Pons (tissue), 1 donor: ENCODE results near the gene HIVEP2.

Experiments used
- DNase-seq: peaks from one replicate; pipeline ENCODE4 v3.0.0-alpha.2; 2016; ENCODE audit warnings: low spot score

The HIVEP2 gene

DNA sequence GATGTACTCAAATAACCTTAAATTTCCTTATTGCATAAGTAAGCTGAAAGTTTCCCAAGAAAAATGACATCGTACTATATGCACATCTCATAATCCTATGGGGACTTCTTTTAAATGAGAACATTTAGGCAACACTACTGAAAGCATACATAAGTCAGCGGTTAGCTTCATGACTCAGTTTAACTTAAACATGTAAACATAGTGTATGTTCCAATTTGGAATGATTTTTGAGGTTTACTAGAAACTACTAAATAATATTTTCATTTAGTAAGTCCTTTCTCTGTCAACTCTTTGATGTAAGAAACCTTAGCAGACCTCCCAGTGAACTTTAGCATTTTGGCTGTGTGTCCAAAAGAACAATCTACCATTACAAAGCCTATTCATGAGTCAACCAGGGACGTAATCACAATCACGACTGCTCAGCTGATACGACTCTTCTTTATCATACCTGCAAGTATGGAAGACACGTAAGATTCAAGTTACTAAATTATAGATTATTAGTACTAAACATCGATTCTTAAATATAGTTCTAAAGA is 19.3 kb downstream of the HIVEP2 start:
- peak; percentile 66 for DNase-seq

DNA sequence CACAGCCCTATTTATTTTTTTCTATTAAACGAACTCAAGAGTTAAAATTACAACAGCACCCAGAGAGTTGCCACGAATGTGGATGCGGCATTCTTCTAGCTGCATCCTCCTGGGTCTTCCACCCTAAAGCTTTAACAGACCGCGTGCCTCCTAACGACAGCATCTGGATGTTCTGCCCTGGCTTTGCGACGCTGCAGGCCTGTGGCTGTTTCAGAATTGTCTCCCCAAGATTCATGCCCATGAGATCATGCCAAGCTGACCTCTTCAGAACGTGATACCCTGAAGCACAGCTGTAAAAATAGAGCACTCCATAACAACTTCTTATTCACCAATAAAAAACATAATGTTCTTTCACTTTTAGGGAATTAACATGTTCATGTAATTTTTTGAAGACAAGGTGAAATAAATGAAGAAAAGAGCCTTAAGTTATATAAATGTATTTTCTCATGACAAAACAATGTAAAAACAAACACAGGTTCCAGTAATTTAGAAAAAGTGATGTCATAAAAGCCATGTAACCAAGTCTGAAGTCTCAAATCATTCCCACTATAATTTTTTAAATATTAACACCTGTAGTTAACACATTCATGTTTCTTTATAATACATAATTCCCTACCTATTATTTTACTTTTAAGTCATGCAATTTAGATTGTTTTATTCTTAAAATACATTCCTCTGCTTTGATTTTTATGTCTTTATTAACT is 26.5 kb downstream of the HIVEP2 start:
- DNase-seq = no peak

DNA sequence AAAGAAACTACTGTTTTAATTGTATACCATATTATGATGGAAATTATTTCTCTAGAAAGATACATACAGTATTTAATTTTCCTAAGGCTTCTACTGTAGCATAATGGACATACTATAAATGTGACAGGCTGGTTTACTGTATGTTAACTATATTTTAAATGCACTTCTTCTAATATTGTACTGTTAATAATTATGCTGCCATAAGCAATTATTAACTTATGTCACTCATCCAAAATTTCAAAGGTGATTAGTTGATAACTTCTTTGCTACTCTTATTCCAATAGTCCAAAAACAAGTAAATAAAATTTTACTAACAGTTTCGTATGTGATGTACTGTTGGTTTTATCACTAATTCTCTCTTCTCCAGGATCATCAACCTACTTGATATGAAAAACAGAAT is 28.1 kb downstream of the HIVEP2 start:
- no peak for DNase-seq

DNA sequence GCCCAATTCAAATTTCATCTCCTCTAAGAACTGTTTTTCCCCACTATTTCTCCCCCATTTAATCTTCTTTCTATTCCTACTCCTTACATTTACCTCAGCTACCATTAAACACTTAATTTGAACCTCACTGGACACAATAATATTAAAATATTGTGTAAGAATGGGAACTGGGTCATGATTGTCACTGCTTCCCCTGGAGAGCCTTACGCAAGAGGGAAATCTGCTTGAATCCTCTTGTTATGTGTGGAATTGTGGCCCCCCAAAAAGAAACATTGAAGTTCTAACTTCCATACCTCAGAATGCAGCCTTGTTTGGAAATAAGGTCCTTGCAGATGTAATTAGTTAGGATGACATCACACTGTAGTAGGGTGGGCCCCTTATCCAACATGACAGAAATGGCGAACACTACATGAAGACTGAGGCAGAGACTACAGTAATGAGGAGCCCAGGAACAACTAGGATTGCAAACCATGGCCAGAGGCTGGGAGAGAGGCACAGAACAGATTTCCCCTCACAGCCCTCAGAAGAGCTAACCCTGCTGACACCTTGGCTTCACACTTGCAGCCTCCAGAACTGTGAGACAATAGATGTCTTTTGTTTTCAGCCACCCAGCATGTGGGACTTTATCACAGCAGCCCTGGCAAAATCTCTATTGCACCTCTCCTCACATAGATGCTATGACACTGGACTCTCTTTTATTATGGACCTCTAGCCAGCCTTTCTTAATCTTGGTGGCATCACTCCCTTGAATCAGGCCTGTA is 29.9 kb downstream of the HIVEP2 start:
- no peak for DNase-seq

DNA sequence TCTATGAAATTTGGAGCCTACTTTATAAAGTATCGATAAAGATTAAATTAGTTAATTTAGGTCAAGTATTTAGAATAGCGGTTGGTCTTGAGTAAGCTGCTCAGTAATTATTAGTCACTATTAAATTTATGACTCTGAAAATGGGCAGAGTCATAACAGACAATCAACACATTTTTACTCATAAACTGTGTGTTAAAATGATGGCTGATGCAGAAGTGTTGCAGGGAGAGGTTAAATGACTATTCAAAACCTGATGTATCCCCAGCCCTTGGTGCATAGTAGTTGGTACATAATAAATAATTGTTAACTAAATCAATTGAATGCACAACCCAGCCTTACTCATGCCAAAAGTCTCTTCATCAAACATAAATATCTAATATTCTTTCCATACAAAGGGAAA is 30.6 kb downstream of the HIVEP2 start:
- no peak for DNase-seq

DNA sequence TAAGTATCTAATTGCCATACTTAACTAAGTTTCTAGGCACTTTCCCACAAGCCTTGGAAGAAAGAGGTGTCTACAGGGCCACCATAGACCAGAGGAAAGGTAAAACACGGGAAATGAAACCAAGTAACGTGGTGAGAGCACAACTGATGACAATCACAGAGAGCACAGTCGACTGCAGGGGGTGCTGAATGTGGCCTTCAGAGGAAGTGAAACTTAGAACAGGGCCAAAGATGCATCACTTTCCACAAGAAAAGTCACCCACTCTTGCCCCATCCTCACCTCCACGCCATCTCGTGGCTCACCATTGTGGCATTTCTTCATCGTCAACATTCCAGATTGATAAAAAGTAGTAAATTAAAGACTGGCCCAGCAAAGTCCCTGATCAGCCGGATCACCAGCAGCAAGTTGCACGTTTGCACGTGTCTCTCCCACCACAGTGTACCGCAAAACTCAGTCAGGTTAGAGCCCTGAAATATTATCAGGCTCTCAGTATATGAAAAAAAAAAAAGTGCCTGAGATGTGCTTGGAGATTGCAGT is 31.4 kb downstream of the HIVEP2 start:
- DNase-seq = peak; percentile 70

DNA sequence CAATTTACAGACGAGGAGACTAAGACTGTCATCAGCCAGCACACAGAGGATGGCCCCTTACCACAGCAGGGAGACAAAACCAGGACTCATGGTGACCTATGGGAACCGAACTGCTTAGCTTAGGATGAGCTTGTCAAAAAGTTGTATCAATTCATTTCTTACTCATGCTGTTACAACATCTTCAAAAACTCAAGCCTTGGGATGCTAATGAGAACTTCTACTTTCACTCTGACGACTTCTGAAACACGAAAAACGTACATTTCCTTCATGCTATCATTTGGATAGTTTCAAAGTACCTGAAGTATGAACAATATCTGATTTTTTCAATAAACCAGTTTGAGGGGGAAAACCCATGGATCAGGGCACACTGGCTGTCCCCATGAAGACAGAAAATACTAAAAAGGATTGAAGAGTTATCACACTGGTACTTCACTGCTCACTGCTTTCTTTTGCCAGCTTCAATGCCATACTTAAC is 31.9 kb downstream of the HIVEP2 start:
- DNase-seq = no peak

DNA sequence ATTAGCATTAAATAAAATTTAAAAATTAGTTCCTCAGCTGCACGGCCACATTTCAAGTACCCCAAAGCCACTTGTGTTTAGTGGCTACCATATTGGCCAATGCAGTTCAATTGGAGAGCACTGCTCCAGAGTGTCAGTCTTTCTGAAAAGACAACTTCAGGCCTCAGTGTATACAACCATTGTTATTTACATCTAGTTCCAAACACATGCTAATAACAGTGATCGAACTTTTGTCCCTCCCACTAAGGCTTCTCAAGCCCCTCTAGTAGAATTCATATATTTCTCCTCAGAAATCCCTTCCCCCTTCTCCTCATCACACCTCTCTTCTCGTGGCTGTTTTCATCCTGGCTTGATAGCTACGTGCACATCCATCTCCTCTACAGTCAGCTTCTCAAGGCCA is 32.9 kb downstream of the HIVEP2 start:
- no peak for DNase-seq

DNA sequence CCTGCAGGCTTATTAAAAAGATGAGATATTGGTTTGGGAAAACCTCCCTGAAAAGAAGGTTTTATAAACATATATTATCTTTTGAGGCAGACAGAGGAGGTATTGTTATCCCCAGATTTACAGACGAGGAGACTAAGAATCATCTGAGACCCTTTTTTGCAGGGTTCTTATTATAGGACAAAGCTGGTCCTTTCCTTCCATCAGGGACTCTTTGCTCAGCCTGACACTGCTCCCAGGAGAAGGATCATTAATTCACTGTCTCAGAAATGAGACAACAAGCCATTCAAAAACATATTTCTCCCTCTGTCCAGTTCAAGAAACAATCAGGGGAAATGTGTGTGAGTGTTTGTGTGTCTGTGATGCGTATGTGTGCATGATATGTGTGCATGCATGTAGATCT is 33.5 kb downstream of the HIVEP2 start:
- no peak for DNase-seq

DNA sequence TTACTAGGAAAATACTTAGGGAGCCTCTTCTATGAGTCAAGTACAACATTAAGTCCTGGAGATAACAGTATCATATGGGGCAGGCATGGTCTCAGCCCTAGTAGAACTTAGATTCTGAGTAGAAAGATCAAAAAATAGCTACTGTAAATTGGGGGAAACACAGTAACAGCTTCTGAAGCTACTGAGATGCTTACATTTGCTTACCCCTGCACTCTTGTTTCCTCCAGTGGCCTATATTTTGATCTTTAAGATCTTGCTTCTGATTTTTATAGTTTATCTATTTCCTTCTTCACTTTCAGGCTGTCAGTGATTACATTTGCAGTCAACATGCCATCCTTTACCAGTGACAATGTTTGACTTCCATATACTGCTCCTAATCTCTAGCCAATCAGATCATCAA is 35.3 kb downstream of the HIVEP2 start:
- DNase-seq = no peak

DNA sequence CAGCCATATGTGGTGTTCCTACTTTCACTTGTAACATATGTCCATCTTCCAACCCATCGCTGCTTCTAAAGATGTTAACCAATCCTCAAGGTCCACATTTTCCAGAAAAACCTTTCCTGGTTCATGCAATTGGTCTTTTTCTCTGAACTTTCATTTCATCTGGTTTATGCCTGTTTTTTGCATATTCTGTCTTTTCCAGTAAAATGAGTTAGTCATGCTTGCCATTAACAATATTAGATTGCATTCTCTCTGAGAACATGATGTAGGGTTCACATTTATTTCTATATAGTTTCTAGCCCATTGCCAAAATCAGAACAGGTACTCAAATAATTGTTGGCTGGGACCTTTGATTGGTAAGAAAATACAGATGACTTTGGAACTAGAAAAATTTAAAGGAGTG is 36.7 kb downstream of the HIVEP2 start:
- no peak for DNase-seq

DNA sequence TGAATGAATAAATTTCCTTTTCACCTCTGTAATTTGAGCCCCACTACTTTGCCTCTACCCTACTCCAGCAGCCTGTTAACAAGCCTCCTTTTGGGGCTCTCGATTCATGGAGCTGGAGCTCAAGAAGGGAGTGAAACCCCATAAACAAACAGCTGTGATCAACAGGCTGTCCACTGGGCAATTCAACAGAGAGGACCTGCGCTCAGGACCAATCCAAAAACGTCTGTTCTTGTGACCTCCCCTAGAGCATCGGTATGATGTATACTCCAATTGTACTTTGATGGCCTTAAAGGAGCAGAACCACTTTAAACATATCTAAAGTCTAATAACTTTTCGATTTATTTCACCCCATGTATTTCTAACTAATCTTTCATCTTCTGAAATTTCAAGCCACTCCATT is 37.4 kb downstream of the HIVEP2 start:
- DNase-seq = no peak

DNA sequence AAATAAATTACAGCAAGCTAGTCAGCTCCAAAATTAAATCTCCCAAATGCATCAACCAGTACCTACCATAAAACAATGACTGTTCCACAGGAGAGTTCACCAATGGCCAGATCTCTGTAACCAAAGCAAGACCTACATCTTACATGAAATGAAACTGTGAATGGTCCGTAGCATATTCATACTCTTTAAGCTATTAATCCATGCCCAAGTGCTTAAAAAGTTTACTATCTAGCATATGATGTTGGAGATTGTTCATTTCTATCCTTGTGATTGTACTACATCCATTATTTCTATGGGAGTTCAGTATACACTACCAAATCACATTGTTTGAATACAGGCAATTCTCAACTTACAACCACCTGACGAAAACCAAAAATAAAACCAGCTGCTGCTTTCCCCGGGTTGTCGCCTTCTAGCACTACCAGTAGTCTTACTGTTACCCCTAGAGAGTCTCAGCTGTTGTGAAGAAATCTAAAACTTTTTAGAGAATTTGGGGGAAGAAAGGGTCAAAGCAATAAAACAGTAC is 38.0 kb downstream of the HIVEP2 start:
- no peak for DNase-seq

DNA sequence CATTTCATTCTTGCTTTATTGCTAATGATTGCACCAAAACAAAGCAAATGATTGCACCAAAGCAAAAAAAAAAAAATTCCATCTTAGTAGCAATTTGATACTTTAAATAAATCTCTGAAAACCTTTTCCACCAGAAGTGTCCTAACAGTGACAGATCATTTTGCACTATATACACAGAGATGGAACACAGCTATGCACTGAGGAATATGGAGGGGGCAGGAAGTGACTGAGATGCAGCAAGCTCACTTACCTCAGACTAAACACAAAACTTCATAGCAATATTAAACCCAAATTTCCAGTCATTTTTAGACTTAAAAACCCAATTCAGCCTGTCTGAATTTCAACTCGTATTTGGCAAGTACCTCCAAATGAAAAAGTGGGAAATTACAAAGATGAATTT is 41.2 kb downstream of the HIVEP2 start:
- DNase-seq = no peak

DNA sequence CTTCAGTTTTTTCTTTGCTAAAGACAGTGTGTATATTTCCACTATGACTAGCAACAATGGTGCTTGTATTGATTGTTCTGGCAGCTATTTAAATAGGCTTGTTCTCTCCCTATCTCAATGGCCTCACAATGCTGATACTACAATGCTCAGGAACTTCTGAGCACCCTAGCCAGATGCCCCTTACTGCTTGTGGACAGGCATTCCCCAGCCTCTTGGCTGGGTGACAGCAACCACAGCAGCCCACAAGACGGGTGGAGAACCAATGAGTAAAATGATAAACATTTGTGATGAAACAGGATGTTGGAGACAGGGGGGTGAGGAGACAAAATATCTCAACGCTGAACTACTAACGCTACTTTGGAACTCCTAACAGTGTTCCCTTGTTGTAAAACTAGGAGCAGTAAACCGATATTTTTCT is 42.3 kb downstream of the HIVEP2 start:
- peak; percentile 83 for DNase-seq

DNA sequence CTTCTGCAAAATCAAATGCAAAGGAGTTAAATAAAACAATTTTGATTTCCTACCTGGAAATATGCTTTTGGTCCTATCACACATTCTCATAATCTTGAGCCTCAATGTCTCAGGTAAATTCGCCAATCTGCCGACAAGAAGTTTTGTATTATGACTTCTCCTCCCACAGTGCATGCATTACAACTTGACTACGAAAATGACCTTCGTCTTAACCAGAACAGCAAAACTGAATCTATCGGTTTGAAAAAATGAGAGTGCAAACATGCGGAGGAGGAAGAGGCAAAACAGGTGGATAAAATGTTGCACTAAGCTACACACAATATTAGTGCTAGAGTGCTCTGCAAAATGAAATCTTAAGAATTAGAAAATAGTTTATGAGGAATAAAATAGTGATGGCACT is 43.4 kb downstream of the HIVEP2 start:
- DNase-seq = no peak

DNA sequence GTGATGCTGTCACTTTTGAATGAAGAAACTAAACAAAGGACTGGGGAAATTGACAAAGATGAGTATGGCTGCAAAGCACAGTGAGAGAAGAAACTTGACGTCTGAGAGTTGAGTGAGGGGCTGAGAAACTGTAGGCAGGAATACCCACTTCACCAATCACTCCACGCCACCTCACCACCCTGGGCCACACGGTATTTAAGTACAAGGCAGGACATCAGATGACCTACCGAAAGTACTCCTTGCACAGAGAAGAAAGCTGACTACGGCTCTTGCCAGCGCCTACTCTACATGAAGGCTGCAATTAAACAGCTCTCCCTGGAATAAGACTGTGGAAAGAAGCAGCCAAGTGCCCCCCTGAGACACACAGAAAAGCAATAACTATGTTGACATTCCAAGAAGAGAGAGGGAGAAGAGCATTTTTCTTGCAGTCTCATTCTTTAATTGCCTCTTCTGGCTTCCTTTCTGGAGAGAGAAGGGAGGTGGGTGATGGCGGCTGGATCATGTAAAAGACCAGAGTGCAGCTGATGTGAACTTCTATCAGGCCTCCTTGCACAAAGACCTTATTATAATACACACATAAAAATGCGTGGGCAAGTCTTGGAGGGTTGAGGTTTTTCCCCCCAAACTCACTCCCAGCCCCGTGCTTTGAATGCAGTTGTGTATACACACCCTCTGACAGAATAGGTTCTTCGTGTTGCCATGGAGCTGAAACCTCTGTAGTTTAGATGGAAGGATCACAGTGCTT is 44.6 kb downstream of the HIVEP2 start:
- peak; percentile 45 for DNase-seq

DNA sequence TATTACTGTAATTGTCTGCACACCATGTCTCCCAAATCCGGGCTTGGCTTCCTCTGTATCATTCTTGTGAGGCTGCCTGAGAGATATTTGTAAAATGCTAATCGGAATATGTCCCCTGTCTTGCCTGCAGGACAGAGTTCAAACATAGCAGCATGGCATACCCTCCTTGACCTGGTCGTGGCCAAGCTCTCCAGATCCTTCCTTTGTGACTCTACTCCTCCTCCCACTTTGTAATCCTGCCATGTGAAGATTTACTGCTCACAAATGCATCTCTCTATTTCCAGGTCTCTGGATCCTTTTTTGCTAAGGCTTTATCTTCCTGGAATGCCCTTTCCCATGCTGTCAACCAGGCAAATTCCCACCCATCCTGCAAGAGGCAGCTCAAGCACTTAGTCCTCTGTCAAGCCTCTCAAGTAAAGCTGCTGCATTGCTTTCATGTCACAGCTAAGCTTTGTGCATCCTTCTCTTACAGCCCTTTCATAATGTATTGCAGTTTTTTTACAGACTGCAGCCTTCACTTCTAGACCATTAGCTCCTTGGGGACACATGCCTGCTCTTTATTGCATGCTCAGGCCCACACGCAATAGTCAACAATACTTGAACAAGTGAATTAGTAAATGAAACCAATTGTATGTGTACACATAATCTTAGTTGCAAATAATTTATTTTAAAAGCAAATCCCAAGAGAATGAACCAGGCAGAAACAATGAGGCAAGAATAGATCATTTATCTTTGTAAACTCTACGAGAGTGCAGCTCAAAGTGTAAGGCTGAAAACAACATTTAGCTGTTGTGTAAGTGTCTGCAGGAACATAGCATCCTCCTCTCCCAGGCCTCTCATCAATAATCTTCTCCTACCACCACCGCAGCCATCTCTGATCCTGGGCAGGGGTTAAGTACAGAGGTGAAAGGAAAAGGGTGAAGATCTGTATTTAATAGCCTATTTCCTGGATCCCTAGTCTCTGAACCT is 45.8 kb downstream of the HIVEP2 start:
- DNase-seq = no peak

DNA sequence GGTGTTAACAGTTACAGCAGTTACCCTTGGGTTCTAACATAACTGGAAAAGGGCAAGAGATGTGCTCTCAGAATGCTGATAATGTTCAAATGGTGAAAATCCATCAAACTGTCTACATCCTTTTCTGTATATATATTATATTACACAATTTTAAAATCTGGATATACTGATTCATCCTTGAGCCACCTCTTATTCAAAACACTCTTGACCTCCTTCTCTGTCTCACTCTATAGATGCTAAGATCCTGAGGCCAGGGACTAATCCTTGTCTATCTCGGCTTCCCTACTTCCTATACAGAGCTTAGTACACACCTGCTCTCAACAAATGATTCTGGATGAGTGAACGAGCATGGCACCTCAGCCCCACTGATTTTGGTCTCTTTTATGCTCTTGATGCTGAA is 47.3 kb downstream of the HIVEP2 start:
- DNase-seq = no peak

DNA sequence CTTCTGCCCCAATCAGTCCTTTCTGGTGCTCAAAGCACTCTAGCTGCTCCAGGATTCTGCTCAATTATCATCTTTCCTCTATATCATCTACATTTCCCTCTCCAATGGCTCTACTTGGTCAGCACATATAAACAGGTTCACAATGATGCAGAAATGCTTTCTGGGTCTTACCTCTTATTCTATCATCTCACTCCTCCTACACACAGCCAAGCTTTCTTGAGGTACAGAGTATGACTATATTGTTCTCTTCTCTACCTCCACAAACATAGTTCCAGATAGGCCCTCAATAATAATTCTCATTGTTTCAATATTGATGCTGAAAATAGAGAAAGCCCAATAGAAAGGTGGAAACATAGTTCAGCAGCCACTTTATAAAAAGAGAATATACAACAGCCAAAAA is 48.2 kb downstream of the HIVEP2 start:
- no peak for DNase-seq

DNA sequence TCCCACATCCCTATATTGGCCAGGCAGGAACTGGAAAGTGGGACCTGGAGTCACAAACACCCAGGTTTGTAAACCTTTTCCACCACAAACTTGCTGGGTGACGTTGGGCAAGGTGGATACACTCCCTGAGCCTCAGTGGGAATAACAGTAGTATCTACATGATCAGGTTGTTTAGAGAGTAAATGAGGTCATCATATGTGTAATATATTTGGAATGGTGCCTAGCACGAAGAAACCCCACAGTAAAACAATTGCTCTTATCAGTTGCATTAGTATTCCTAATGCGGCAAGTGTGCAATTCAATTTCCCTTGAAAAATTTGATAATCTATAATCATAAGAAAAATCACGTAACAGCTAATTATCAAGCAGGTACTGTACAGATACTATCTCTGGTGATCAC is 51.9 kb downstream of the HIVEP2 start:
- no peak for DNase-seq
